ENCODE data around the gene SLC37A1. TPM values are rescaled to one million over a fixed set of nuclear protein-coding genes. Genes with fewer than 3 reads are reported as not detected.
A peak's percentile ranks its signal among the peaks of the same experiment; 100 is the strongest.

Gene SLC37A1
- total and polyA plus RNA-seq, 8 donors: 8.9 to 26.8 (median 10.5) TPM

DNA sequence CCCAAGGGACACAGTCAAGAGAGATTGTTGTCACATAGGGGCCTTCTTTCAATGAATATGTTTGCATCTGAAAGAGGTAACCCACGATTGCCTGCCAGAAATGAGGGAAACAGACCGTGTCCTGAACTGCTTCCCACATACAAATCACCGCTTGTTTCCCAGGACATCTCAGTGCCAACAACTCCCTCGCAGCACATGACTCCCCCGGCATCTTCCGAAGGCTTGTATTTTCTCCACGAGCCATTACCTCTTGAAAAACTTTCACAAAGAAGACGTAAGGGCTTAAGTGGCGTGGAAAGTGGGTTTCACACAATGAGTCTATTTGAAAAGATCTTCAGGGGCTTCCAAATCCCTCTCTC lies 108.1 kb downstream of the SLC37A1 start:
- no peak for ATAC-seq
- no peak overlapping the region for H3K4me3 ChIP-seq
- H3K9me3 ChIP-seq: no peaks in the 10 kb centered on the region
- H3K4me1 ChIP-seq: peaks cover 0 to under 1% of the 10 kb centered on the region in 2 donors
- H3K27me3 ChIP-seq: peaks cover 0 to 48% of the 10 kb centered on the region in 2 donors
- no peaks in the 10 kb centered on the region for H3K36me3 ChIP-seq
- intact Hi-C loops (cut with DNase I): no loop called here
- no peak overlapping the region for H3K27ac ChIP-seq
- no peak for DNase-seq
- TF ChIP-seq, protein P1, sequence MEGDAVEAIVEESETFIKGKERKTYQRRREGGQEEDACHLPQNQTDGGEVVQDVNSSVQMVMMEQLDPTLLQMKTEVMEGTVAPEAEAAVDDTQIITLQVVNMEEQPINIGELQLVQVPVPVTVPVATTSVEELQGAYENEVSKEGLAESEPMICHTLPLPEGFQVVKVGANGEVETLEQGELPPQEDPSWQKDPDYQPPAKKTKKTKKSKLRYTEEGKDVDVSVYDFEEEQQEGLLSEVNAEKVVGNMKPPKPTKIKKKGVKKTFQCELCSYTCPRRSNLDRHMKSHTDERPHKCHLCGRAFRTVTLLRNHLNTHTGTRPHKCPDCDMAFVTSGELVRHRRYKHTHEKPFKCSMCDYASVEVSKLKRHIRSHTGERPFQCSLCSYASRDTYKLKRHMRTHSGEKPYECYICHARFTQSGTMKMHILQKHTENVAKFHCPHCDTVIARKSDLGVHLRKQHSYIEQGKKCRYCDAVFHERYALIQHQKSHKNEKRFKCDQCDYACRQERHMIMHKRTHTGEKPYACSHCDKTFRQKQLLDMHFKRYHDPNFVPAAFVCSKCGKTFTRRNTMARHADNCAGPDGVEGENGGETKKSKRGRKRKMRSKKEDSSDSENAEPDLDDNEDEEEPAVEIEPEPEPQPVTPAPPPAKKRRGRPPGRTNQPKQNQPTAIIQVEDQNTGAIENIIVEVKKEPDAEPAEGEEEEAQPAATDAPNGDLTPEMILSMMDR (IDR thresholded peaks at IDR 0.05): no peak

- intact Hi-C loops (cut with DNase I): no loop called here
Measured at GRCh38 chr21:42622284-42622683, 108.6 kb downstream of the SLC37A1 start.

DNA sequence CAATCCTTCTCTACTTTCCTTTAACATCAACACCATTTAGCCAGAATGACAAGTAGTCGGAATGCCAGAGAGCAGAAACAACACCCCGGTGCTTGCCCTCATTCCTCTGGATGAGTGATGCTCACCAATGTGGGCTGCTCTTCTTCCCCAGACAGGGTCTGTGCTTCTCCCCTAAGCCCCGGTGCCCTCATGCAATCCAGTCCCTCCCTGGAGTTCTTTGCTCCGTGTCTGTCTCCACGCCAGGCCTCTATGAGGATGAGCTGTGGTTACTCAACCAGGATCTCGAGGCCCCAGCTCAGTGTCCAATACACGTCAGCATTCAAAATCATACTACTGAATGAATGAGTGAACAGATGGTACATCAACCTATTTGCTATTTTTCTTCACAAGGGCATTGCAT lies 110.0 kb downstream of the SLC37A1 start:
- no peak overlapping the region for H3K4me3 ChIP-seq
- ATAC-seq (no peak), DNase-seq (no peak)
- no peaks in the 10 kb centered on the region for H3K9me3 ChIP-seq
- TF ChIP-seq, protein P1 (IDR thresholded peaks at IDR 0.05): no peak
- no peaks in the 10 kb centered on the region for H3K4me1 ChIP-seq
- no peak overlapping the region for H3K27ac ChIP-seq
- H3K36me3 ChIP-seq: no peaks in the 10 kb centered on the region
- intact Hi-C loops (cut with DNase I): no loop called here
- H3K27me3 ChIP-seq: peaks cover 0 to 29% of the 10 kb centered on the region in 2 donors

More at GRCh38 chr21:42622284-42622683, 108.6 kb downstream of the SLC37A1 start:
- TF ChIP-seq, protein P1 (IDR thresholded peaks at IDR 0.05): no peak
- H3K4me1 ChIP-seq: no peaks in the 10 kb centered on the region
- no peak for ATAC-seq
- no peaks in the 10 kb centered on the region for H3K36me3 ChIP-seq
- no peak overlapping the region for H3K4me3 ChIP-seq
- no peak overlapping the region for H3K27ac ChIP-seq
- H3K27me3 ChIP-seq: peaks cover 0 to 43% of the 10 kb centered on the region in 2 donors
- H3K9me3 ChIP-seq: no peaks in the 10 kb centered on the region
- no peak for DNase-seq

GRCh38 chr21:42624095-42624790 lies 110.6 kb downstream of the SLC37A1 start:
- no peaks in the 10 kb centered on the region for H3K4me1 ChIP-seq
- H3K27me3 ChIP-seq: peaks cover 0 to 23% of the 10 kb centered on the region in 2 donors
- DNase-seq (no peak), ATAC-seq (peak; percentile 75)
- no peak overlapping the region for H3K27ac ChIP-seq
- H3K36me3 ChIP-seq: no peaks in the 10 kb centered on the region
- H3K4me3 ChIP-seq: no peak overlapping the region
- intact Hi-C loops (cut with DNase I): no loop called here
- TF ChIP-seq, protein P1 (IDR thresholded peaks at IDR 0.05): no peak
- no peaks in the 10 kb centered on the region for H3K9me3 ChIP-seq

DNA sequence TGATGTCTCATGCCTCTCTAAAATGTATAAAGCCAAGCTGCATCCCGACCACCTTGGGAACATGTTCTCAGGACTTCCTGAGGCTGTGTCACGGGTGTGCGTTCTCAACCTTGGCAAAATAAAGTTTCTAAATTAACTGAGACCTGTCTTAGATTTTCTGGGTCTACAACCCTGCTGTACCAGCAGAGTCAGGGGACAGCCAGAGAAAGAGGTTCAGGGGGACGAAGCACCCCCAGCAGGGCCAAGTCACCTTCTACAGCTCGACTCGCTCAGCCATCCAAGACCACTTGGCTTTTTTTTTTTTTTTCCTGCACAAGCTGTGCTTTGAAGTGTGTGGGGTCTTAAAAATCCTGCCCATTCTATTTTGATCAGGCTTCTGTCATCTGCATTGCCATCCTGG lies 111.3 kb downstream of the SLC37A1 start:
- no peaks in the 10 kb centered on the region for H3K4me1 ChIP-seq
- TF ChIP-seq, protein P1 (IDR thresholded peaks at IDR 0.05): no peak
- ATAC-seq: no peak

More for the DNA sequence above, 111.3 kb downstream of the SLC37A1 start:
- H3K27me3 ChIP-seq: peaks cover 0 to 16% of the 10 kb centered on the region in 2 donors
- no peak overlapping the region for H3K27ac ChIP-seq
- intact Hi-C loops (cut with DNase I): no loop called here
- DNase-seq: no peak
- H3K36me3 ChIP-seq: no peaks in the 10 kb centered on the region
- H3K4me3 ChIP-seq: no peak overlapping the region
- H3K9me3 ChIP-seq: no peaks in the 10 kb centered on the region
